Measurements from ENCODE around the gene SASH1.

DNA sequence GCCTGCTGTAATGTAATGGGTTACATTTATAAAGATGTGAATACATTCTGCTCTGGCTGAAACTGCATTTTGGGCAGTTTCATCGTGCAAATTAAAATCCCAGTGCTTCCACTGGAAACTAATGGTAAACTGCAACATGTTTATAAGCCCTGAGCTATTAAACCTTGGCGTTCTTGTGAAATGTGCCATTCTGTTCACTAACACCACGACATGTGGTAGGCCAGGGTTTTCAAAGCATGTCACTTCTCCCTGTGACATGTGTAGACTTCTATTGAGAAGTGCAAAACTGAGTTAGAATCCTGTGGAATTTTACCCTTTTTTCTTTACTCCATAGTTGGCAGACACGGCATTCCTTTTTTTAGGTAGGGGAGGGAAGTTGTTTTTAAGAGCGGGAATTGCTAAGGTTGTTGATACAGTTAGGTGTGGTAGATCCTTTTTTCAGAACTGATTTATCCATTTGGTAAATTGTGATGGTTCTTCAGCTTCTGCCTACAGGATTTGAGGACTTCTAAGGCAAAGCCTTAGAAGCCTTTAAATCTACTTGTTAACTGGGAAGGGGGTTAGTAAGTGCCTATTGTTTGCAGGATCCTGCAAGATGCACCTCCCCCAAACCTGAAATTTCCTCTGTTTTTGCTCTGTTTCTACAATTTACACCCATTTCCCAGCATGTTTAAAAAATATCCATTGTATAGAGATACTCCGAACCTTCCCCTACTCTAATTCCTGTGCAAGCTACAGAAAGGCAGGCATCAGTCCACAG is 4.2 kb downstream of the SASH1 start:
- TF ChIP-seq, protein P1, sequence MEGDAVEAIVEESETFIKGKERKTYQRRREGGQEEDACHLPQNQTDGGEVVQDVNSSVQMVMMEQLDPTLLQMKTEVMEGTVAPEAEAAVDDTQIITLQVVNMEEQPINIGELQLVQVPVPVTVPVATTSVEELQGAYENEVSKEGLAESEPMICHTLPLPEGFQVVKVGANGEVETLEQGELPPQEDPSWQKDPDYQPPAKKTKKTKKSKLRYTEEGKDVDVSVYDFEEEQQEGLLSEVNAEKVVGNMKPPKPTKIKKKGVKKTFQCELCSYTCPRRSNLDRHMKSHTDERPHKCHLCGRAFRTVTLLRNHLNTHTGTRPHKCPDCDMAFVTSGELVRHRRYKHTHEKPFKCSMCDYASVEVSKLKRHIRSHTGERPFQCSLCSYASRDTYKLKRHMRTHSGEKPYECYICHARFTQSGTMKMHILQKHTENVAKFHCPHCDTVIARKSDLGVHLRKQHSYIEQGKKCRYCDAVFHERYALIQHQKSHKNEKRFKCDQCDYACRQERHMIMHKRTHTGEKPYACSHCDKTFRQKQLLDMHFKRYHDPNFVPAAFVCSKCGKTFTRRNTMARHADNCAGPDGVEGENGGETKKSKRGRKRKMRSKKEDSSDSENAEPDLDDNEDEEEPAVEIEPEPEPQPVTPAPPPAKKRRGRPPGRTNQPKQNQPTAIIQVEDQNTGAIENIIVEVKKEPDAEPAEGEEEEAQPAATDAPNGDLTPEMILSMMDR (conservative IDR thresholded peaks at IDR 0.05 in 1 of 2, IDR thresholded peaks at IDR 0.05 in 1 of 2; ENCODE audit: low read depth in 1 of 2, low read length in 2 of 2): no peak
- TF ChIP-seq EZH2 (IDR thresholded peaks at IDR 0.05; ENCODE audit: low read length, missing control alignments): no peak
